GM21447 (cell line): ENCODE data around the gene G6PD.
A peak's percentile ranks its signal among the peaks of the same experiment; 100 is the strongest.
"Not testable (repeated sequence)": the region's sequence is repeated elsewhere in the genome, so short reads cannot be mapped to it uniquely, and the experiment has no call there.

ENCODE experiments used
- ATAC-seq: cut with Tn5 transposase; IDR thresholded peaks from one replicate; pipeline ENCODE4 v1.9.1; 2021; ENCODE audit not compliant: unreplicated experiment

The G6PD gene

GRCh38 chrX:154515966-154516655 is 30.5 kb downstream of the G6PD start, which contains the start of gene FAM3A:
FAM3A (minus strand) TSS chrX:154516232; CDS start chrX:154515772, 460 bp downstream.
- ATAC-seq: peak; percentile 82

GRCh38 chrX:154515090-154515965 is 31.3 kb downstream of the G6PD start:
- ATAC-seq: no peak

- ATAC-seq: no peak
Measured at GRCh38 chrX:154513716-154514115, 32.9 kb downstream of the G6PD start.

GRCh38 chrX:154512879-154513553 is 33.6 kb downstream of the G6PD start:
- no peak for ATAC-seq

- no peak for ATAC-seq
Measured at GRCh38 chrX:154511761-154512160, 34.9 kb downstream of the G6PD start.

- ATAC-seq: no peak
Measured at GRCh38 chrX:154509455-154509854, 37.2 kb downstream of the G6PD start.

GRCh38 chrX:154508384-154508745 is 38.3 kb downstream of the G6PD start:
- no peak for ATAC-seq

GRCh38 chrX:154507673-154508383 is 38.8 kb downstream of the G6PD start:
- no peak for ATAC-seq

- no peak for ATAC-seq
Measured at GRCh38 chrX:154506483-154507332, 39.9 kb downstream of the G6PD start.

GRCh38 chrX:154505734-154506133 is 40.9 kb downstream of the G6PD start:
- ATAC-seq: no peak

GRCh38 chrX:154502989-154503388 is 43.7 kb downstream of the G6PD start:
- no peak for ATAC-seq

- ATAC-seq: no peak
Measured at GRCh38 chrX:154502098-154502497, 44.5 kb downstream of the G6PD start.

- ATAC-seq: not testable (repeated sequence)
Measured at GRCh38 chrX:154501423-154501822, 45.2 kb downstream of the G6PD start.

GRCh38 chrX:154496591-154497137 is 50.0 kb downstream of the G6PD start:
- not testable (repeated sequence) for ATAC-seq

GRCh38 chrX:154495472-154495922 is 51.1 kb downstream of the G6PD start:
- ATAC-seq: no peak

- ATAC-seq: no peak
Measured at GRCh38 chrX:154494715-154495114, 51.9 kb downstream of the G6PD start.

GRCh38 chrX:154490414-154491083 is 56.1 kb downstream of the G6PD start, which contains the start of gene SLC10A3:
SLC10A3 (minus strand) TSS chrX:154490629; CDS start chrX:154488940, 1,689 bp downstream.
- ATAC-seq: peak; percentile 75

- peak; percentile 17 for ATAC-seq
Measured at GRCh38 chrX:154490021-154490413, 56.6 kb downstream of the G6PD start.

GRCh38 chrX:154489182-154489581 is 57.5 kb downstream of the G6PD start:
- ATAC-seq: no peak
